Measurements from ENCODE around the gene STAT5B.
"Not testable (repeated sequence)": the region's sequence is repeated elsewhere in the genome, so short reads cannot be mapped to it uniquely, and the experiment has no call there.

STAT5B gene

GRCh38 chr17:42305543-42306384 is 29.6 kb upstream of the STAT5B start:
- no peak for DNase-seq (ENCODE audit: low read depth)

GRCh38 chr17:42305031-42305330 is 28.8 kb upstream of the STAT5B start:
- DNase-seq (ENCODE audit: low read depth), result not testable (repeated sequence)

GRCh38 chr17:42304187-42305030 is 28.2 kb upstream of the STAT5B start:
- DNase-seq (ENCODE audit: low read depth), result no peak

GRCh38 chr17:42303694-42304093 is 27.5 kb upstream of the STAT5B start:
- DNase-seq (ENCODE audit: low read depth), result no peak

- no peak for DNase-seq (ENCODE audit: low read depth)
Measured at GRCh38 chr17:42301022-42301421, 24.8 kb upstream of the STAT5B start.

GRCh38 chr17:42299913-42300312 is 23.7 kb upstream of the STAT5B start:
- not testable (repeated sequence) for DNase-seq (ENCODE audit: low read depth)

GRCh38 chr17:42299361-42299760 is 23.2 kb upstream of the STAT5B start:
- DNase-seq (ENCODE audit: low read depth), result not testable (repeated sequence)

- DNase-seq (ENCODE audit: low read depth), result not testable (repeated sequence)
Measured at GRCh38 chr17:42297775-42298174, 21.6 kb upstream of the STAT5B start.

GRCh38 chr17:42296012-42296411 is 19.8 kb upstream of the STAT5B start:
- no peak for DNase-seq (ENCODE audit: low read depth)

GRCh38 chr17:42294469-42295398 is 18.5 kb upstream of the STAT5B start:
- DNase-seq (ENCODE audit: low read depth), result no peak

GRCh38 chr17:42291129-42291528 is 14.9 kb upstream of the STAT5B start:
- DNase-seq (ENCODE audit: low read depth), result no peak

- DNase-seq (ENCODE audit: low read depth), result no peak
Measured at GRCh38 chr17:42290577-42290976, 14.4 kb upstream of the STAT5B start.

- DNase-seq (ENCODE audit: low read depth), result no peak
Measured at GRCh38 chr17:42289611-42290181, 13.5 kb upstream of the STAT5B start.

- DNase-seq (ENCODE audit: low read depth), result no peak
Measured at GRCh38 chr17:42288803-42289610, 12.8 kb upstream of the STAT5B start.

GRCh38 chr17:42287977-42288802 is 12.0 kb upstream of the STAT5B start, which contains the start of gene STAT5A:
TSS of gene STAT5A (plus strand) at chr17:42288498. CDS start at chr17:42289412, 914 bp downstream.
- DNase-seq (ENCODE audit: low read depth), result no peak

GRCh38 chr17:42287305-42287976 is 11.2 kb upstream of the STAT5B start:
- DNase-seq (ENCODE audit: low read depth), result no peak

GRCh38 chr17:42286411-42287221 is 10.4 kb upstream of the STAT5B start:
- DNase-seq (ENCODE audit: low read depth), result no peak

GRCh38 chr17:42285346-42286050 is 9.3 kb upstream of the STAT5B start:
- DNase-seq (ENCODE audit: low read depth), result no peak
